HepG2 (cell line): Measurements from ENCODE around the gene CORO1C. TPM values are rescaled to one million over a fixed set of nuclear protein-coding genes. Genes with fewer than 3 reads are reported as not detected.

Source experiments
- CENPX ChIP-seq: sonication (generic); formaldehyde crosslinking; IDR thresholded peaks from 2 replicates; pipeline ENCODE4 v1.9.0; 2021; ENCODE audit warnings: mild to moderate bottlenecking, missing genetic modification reagents, moderate library complexity
- FOSL2 ChIP-seq: sonication (generic); formaldehyde crosslinking; IDR thresholded peaks from 2 replicates; pipeline ENCODE4 v1.4.0; 2020; ENCODE audit warnings: missing genetic modification reagents
- HNRNPK ChIP-seq: fragments of 200-400 bp; formaldehyde crosslinking; IDR thresholded peaks from 2 replicates; pipeline ENCODE4 v1.6.1; 2018; ENCODE audit warnings: low read length, low read depth, moderate library complexity, mild to moderate bottlenecking; ENCODE audit not compliant: poor library complexity, severe bottlenecking
- IRX3 ChIP-seq: sonication (generic); formaldehyde crosslinking; IDR thresholded peaks from 2 replicates; pipeline ENCODE4 v1.8.1; 2023; ENCODE audit warnings: mild to moderate bottlenecking, low read depth, missing genetic modification reagents, borderline replicate concordance
- KAT8 ChIP-seq: IDR thresholded peaks from 2 replicates; pipeline ENCODE4 v1.6.1; 2016; ENCODE audit warnings: missing genetic modification reagents, missing compliant biosample characterization
- MAZ ChIP-seq, 2 experiments: sonication (generic) in 1 of 2; formaldehyde crosslinking in 1 of 2; IDR thresholded peaks; 2 replicates each; pipeline versions ENCODE4 v1.5.0 to v1.6.1; 2012 to 2020; ENCODE audit warnings: low read depth in 2 of 2, mild to moderate bottlenecking in 2 of 2, borderline replicate concordance in 1 of 2, improper control_type of control experiment in 1 of 2, low read length in 1 of 2, missing genetic modification reagents in 1 of 2, moderate library complexity in 1 of 2
- MED1 ChIP-seq: sonication (generic); formaldehyde crosslinking; IDR thresholded peaks from 2 replicates; pipeline ENCODE4 v1.4.0; 2020; ENCODE audit warnings: missing genetic modification reagents
- MZF1 ChIP-seq: sonication (generic); formaldehyde crosslinking; IDR thresholded peaks from 2 replicates; pipeline ENCODE4 v1.8.1; 2023; ENCODE audit warnings: mild to moderate bottlenecking, missing genetic modification reagents, borderline replicate concordance
- RBM39 ChIP-seq: fragments of 200-400 bp; formaldehyde crosslinking; IDR thresholded peaks from one replicate; pipeline ENCODE4 v1.6.1; 2018; ENCODE audit warnings: antibody characterized with exemption, mild to moderate bottlenecking, low read depth, low read length; ENCODE audit not compliant: poor library complexity, severe bottlenecking
- RFXANK ChIP-seq: IDR thresholded peaks from 2 replicates; pipeline ENCODE4 v1.6.1; 2016
- SNAPC2 ChIP-seq: sonication (generic); formaldehyde crosslinking; IDR thresholded peaks from 2 replicates; pipeline ENCODE4 v1.8.1; 2022; ENCODE audit warnings: mild to moderate bottlenecking, missing genetic modification reagents
- ZBTB21 ChIP-seq: sonication (generic); formaldehyde crosslinking; IDR thresholded peaks from 2 replicates; pipeline ENCODE4 v1.4.0; 2020; ENCODE audit warnings: missing genetic modification reagents
- ZNF136 ChIP-seq: sonication (generic); formaldehyde crosslinking; IDR thresholded peaks from 2 replicates; pipeline ENCODE4 v1.8.1; 2022; ENCODE audit warnings: low read depth, mild to moderate bottlenecking, moderate library complexity, missing genetic modification reagents
- ZNF546 ChIP-seq: sonication (generic); formaldehyde crosslinking; conservative IDR thresholded peaks from 2 replicates; pipeline ENCODE4 v1.8.1; 2023; ENCODE audit warnings: mild to moderate bottlenecking, missing genetic modification reagents
- ZNF558 ChIP-seq: sonication (generic); formaldehyde crosslinking; IDR thresholded peaks from 2 replicates; pipeline ENCODE4 v1.9.0; 2022; ENCODE audit warnings: mild to moderate bottlenecking, missing genetic modification reagents, borderline replicate concordance
- ZNF672 ChIP-seq: sonication (generic); formaldehyde crosslinking; IDR thresholded peaks from 2 replicates; pipeline ENCODE4 v1.8.1; 2022; ENCODE audit warnings: missing genetic modification reagents
- ZNF776 ChIP-seq: sonication (generic); formaldehyde crosslinking; IDR thresholded peaks from 2 replicates; pipeline ENCODE4 v1.4.0; 2020; ENCODE audit warnings: mild to moderate bottlenecking, missing genetic modification reagents
- polyA plus RNA-seq, 8 experiments: library from polyadenylated mRNA; depleted of rRNA in 3 of 8; stranded (reverse) in 7 of 8; unstranded in 1 of 8; fragments of >200 nt; fragmentation: Illumina TruSeq in 4 of 8; extraction: Trizol in 4 of 8; gene quantifications; 2 replicates each; pipeline versions ENCODE4 v1.2.1 to v1.2.3, GENCODE V29; 2011 to 2016; ENCODE audit warnings: low read depth in 4 of 8, missing spikeins in 1 of 8, mixed read lengths in 1 of 8; ENCODE audit not compliant: insufficient read depth in 1 of 8
- total RNA-seq, 5 experiments: library from RNA; depleted of rRNA; stranded (reverse); fragments of >200 nt; fragmentation: Illumina TruSeq; extraction: Trizol; gene quantifications; 2 replicates each; pipeline ENCODE4 v1.2.3, GENCODE V29; 2016; ENCODE audit warnings: low read depth in 1 of 5
- TF ChIP-seq, protein P1 (sequence below): sonication (generic); formaldehyde crosslinking; IDR thresholded peaks from 2 replicates; pipeline ENCODE4 v1.5.1; 2020; ENCODE audit warnings: mild to moderate bottlenecking, missing genetic modification reagents, borderline replicate concordance
- TF ChIP-seq, protein P2 (sequence below): fragments of 450-650 bp; IDR thresholded peaks from 2 replicates; pipeline ENCODE4 v1.6.1; 2016
- TF ChIP-seq, protein P3 (sequence below): sonication (generic); formaldehyde crosslinking; IDR thresholded peaks from 2 replicates; pipeline ENCODE4 v1.5.1; 2020; ENCODE audit warnings: mild to moderate bottlenecking, missing genetic modification reagents, moderate library complexity

CORO1C gene
- total and polyA plus RNA-seq, 2 of the 13 experiments (the other 11 are each of a cell fraction or from before 2014, with no cell fraction given): 73.7 to 131 TPM

DNA sequence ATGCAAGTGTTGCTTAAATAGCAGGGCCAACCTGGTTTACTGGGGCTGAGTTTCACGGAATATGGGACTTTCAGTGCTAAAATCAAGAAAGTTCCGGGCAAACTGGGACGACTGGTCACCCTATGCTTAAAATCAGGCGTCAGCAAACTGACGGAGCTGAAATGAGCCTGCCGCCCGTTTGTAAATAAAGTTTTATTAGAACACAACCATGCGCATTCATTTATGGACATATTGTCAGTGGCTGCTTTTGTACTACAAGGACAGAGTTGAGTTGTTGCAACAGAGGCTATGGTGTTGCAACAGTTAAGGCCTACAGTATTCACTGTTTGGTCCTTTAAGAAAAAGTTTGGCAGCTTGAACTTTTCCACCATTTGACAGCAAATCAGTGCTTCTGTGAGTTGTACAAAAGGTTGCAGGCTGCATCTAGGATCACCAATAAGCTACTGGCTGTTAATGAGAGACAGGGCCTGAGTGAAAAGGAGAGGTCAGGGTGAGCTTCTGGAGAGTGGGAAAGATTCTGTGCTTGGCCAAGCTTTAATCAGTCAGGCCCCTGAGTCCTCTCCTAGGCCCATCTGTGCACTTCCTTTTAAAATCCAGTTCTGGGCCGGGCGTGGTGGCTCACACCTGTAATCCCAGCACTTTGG lies 111.0 kb downstream of the CORO1C start (continued):
- TF ChIP-seq, protein P1, sequence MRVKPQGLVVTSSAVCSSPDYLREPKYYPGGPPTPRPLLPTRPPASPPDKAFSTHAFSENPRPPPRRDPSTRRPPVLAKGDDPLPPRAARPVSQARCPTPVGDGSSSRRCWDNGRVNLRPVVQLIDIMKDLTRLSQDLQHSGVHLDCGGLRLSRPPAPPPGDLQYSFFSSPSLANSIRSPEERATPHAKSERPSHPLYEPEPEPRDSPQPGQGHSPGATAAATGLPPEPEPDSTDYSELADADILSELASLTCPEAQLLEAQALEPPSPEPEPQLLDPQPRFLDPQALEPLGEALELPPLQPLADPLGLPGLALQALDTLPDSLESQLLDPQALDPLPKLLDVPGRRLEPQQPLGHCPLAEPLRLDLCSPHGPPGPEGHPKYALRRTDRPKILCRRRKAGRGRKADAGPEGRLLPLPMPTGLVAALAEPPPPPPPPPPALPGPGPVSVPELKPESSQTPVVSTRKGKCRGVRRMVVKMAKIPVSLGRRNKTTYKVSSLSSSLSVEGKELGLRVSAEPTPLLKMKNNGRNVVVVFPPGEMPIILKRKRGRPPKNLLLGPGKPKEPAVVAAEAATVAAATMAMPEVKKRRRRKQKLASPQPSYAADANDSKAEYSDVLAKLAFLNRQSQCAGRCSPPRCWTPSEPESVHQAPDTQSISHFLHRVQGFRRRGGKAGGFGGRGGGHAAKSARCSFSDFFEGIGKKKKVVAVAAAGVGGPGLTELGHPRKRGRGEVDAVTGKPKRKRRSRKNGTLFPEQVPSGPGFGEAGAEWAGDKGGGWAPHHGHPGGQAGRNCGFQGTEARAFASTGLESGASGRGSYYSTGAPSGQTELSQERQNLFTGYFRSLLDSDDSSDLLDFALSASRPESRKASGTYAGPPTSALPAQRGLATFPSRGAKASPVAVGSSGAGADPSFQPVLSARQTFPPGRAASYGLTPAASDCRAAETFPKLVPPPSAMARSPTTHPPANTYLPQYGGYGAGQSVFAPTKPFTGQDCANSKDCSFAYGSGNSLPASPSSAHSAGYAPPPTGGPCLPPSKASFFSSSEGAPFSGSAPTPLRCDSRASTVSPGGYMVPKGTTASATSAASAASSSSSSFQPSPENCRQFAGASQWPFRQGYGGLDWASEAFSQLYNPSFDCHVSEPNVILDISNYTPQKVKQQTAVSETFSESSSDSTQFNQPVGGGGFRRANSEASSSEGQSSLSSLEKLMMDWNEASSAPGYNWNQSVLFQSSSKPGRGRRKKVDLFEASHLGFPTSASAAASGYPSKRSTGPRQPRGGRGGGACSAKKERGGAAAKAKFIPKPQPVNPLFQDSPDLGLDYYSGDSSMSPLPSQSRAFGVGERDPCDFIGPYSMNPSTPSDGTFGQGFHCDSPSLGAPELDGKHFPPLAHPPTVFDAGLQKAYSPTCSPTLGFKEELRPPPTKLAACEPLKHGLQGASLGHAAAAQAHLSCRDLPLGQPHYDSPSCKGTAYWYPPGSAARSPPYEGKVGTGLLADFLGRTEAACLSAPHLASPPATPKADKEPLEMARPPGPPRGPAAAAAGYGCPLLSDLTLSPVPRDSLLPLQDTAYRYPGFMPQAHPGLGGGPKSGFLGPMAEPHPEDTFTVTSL (CRISPR knock-in tag): no peak
- no peak for TF ChIP-seq ZNF776 (CRISPR knock-in tag)
- TF ChIP-seq ZNF558 (CRISPR knock-in tag): no peak
- TF ChIP-seq SNAPC2: no peak
- TF ChIP-seq MZF1 (CRISPR knock-in tag): no peak
- TF ChIP-seq CENPX: no peak
- TF ChIP-seq IRX3 (CRISPR knock-in tag): no peak
- TF ChIP-seq MED1 (CRISPR knock-in tag): peak; percentile 20; the same call in 1 of the 2 replicates
- TF ChIP-seq MAZ (IDR thresholded peaks at IDR 0.05; ENCODE audit: borderline replicate concordance, low read depth, low read length): no peak
- no peak for TF ChIP-seq MAZ (CRISPR knock-in tag; IDR thresholded peaks at IDR 0.05; ENCODE audit: low read depth)
- TF ChIP-seq RBM39: no peak
- TF ChIP-seq FOSL2 (CRISPR knock-in tag): no peak
- no peak for TF ChIP-seq ZNF546 (CRISPR knock-in tag)
- TF ChIP-seq ZNF136 (CRISPR knock-in tag): no peak
- TF ChIP-seq ZNF672: no peak
- TF ChIP-seq KAT8 (CRISPR knock-in tag): peak; percentile 76; the same call in 1 of the 2 replicates
- no peak for TF ChIP-seq HNRNPK
- no peak for TF ChIP-seq ZBTB21 (CRISPR knock-in tag)
- no peak for TF ChIP-seq RFXANK (CRISPR knock-in tag)
- TF ChIP-seq, protein P2, sequence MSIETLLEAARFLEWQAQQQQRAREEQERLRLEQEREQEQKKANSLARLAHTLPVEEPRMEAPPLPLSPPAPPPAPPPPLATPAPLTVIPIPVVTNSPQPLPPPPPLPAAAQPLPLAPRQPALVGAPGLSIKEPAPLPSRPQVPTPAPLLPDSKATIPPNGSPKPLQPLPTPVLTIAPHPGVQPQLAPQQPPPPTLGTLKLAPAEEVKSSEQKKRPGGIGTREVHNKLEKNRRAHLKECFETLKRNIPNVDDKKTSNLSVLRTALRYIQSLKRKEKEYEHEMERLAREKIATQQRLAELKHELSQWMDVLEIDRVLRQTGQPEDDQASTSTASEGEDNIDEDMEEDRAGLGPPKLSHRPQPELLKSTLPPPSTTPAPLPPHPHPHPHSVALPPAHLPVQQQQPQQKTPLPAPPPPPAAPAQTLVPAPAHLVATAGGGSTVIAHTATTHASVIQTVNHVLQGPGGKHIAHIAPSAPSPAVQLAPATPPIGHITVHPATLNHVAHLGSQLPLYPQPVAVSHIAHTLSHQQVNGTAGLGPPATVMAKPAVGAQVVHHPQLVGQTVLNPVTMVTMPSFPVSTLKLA: no peak
- TF ChIP-seq, protein P3, sequence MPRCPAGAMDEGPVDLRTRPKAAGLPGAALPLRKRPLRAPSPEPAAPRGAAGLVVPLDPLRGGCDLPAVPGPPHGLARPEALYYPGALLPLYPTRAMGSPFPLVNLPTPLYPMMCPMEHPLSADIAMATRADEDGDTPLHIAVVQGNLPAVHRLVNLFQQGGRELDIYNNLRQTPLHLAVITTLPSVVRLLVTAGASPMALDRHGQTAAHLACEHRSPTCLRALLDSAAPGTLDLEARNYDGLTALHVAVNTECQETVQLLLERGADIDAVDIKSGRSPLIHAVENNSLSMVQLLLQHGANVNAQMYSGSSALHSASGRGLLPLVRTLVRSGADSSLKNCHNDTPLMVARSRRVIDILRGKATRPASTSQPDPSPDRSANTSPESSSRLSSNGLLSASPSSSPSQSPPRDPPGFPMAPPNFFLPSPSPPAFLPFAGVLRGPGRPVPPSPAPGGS (CRISPR knock-in tag): 0 out of 2 replicates have a peak, but pooled peaks have one; percentile 26
